Ishikawa (cell line): ENCODE measurements around the gene GPR137B.

Source experiments
- CEBPB ChIP-seq: IDR thresholded peaks from 2 replicates; pipeline ENCODE4 v1.6.1; 2012
- EGR1 ChIP-seq: IDR thresholded peaks from 2 replicates; pipeline ENCODE4 v1.6.1; 2012
- EP300 ChIP-seq: IDR thresholded peaks from 2 replicates; pipeline ENCODE4 v1.6.1; 2012; ENCODE audit warnings: borderline replicate concordance
- MAX ChIP-seq: IDR thresholded peaks from 2 replicates; pipeline ENCODE4 v1.6.1; 2012
- RAD21 ChIP-seq: IDR thresholded peaks from 2 replicates; pipeline ENCODE4 v1.6.1; 2012; ENCODE audit warnings: low read depth
- TAF1 ChIP-seq: IDR thresholded peaks from 2 replicates; pipeline ENCODE4 v1.6.1; 2012; ENCODE audit warnings: low read depth, mild to moderate bottlenecking
- TEAD4 ChIP-seq: IDR thresholded peaks from 2 replicates; pipeline ENCODE4 v1.6.1; 2012

- TF ChIP-seq RAD21 = no peak
- no peak for TF ChIP-seq EP300
- no peak for TF ChIP-seq MAX
- no peak for TF ChIP-seq EGR1
- no peak for TF ChIP-seq TEAD4
- no peak for TF ChIP-seq CEBPB
- no peak for TF ChIP-seq TAF1
These were observed 24.8 kb downstream of the GPR137B start for GRCh38 chr1:236167154-236167553.
